ENCODE results near the gene DKK3.

Gene DKK3

DNA sequence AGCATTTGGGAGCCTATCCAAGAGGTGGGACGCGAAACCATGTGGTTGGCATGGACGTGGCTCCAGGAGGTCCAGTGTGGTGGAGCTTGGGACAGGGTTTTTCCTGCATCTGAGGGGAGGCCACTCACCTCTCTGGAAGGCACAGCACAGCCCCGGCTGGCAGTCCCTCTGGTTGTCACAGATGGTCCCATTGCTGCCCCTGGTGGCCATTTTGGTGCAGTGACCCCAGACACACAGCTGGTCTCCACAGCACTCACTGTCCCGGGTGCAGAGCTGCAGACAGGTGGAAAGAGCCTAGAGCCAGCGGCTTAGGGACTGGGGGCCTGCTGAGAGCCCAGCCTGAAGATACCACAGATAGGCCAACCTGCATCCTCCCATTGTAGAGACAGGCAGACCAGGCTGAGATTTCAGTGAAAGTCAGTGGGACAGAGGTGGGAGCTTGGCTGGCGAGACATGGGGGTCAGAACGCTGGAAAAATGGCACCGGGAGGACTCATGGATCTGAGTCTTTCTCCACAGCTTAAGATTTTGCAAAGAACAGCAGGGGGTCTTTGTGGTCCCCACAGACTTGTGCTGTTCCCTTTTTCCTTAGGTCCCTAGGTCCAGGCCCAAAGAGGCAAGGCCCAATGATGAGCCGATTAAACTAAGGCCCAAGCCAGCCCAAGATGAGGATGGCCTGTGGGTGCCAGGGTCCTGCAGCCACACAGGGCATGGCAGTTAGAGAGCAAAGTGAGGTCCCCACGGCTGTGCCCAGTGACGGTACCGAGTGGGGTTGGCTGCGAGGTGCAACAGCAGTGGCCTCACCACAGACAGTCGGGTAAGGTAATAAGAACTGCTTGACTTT is 41.4 kb downstream of the DKK3 start:
- peak; percentile 10 to 29 (median 24) for DNase-seq (ENCODE audit: low read depth in 3 of 3)

DNA sequence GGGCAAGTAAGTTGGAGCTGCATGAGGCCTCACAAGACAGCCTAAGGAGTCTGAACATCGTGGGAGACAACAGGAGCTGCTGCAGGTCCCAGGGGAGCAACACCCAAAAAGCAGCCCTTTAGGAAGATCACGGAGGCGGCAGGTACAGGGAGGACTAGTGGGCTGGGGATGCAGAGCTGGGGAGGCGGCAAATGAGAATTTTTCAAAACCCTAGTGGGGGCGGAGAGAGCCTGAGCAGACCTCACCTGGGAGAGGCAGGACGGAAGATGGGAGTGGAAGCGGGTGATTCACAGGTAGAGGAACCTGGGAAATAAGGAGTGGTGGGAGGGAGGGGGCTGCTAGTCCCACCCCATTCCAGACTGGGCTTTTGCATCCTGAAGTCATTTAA is 42.1 kb downstream of the DKK3 start:
- no peak for DNase-seq (ENCODE audit: low read depth in 3 of 3)

DNA sequence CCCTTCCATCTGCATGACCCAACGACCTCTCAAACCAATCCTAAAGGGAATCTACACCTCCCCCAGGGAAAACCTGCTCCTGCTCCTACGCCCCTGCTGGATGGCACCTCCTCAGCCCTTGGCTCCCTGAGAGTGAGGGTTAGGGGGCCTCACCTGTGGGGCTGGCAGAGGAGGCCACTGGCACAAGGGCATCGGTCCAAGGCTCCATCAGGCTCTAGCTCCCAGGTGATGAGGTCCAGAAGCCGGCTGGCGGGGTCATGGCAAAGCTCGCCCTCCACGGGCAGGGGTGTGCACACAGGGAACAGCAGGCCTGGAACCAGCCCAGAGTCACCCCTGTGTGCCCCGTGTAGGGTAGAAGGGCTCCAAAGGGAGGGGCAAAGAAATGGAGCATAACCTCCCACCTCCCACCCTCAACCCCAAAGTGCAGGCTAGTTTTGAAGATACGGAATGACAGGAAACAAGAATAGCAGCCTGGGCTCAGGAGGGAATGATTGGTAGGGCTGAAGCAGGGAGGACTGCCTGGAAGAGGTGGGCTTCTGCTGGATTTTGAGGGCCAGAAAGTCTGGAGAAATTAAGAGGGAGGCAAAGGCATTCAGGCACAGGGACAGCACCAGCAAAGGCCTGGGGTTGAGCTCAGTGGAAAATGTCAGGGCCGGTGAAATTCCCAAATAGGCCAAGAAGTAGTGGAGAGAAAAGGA is 42.6 kb downstream of the DKK3 start:
- no peak for DNase-seq (ENCODE audit: low read depth in 3 of 3)

DNA sequence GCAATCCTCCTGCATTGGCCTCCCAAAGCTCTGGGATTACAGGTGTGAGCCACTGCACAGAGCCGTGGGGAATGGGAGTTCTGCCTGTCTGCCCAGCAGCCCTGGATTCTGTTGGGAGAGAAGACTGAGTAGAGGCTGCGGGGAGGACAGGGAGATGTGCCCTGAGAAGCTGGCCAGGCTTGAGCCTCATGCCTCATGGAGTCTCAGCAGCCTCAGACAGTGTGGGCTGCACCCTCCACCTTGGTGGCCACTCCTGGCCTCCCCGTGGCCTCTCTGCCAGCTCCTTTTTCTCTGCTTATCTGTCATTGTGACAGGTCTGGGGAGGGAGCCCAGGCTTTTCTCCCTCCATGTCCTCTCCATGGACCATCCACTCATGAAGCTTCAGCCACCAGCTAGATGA is 43.2 kb downstream of the DKK3 start:
- no peak for DNase-seq (ENCODE audit: low read depth in 3 of 3)

DNA sequence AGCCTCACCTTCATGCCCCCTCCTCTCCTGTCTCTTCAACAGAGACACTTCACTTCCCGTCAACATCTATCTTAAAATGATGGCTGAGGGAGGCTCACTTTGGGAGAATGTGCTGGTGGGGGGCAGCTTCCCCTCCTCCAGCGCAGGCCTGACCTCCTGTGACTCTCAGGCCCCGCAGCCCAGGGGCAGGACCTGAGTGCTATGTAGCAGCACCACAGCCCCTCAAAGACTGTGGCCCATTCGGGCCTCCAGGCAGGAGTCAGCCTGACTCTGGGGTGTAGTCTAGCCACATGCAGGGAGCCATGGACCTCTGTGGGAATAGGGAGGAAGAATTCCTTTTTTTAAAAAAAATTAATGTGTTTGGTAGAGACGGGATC is 43.7 kb downstream of the DKK3 start:
- DNase-seq (ENCODE audit: low read depth in 3 of 3) = no peak

DNA sequence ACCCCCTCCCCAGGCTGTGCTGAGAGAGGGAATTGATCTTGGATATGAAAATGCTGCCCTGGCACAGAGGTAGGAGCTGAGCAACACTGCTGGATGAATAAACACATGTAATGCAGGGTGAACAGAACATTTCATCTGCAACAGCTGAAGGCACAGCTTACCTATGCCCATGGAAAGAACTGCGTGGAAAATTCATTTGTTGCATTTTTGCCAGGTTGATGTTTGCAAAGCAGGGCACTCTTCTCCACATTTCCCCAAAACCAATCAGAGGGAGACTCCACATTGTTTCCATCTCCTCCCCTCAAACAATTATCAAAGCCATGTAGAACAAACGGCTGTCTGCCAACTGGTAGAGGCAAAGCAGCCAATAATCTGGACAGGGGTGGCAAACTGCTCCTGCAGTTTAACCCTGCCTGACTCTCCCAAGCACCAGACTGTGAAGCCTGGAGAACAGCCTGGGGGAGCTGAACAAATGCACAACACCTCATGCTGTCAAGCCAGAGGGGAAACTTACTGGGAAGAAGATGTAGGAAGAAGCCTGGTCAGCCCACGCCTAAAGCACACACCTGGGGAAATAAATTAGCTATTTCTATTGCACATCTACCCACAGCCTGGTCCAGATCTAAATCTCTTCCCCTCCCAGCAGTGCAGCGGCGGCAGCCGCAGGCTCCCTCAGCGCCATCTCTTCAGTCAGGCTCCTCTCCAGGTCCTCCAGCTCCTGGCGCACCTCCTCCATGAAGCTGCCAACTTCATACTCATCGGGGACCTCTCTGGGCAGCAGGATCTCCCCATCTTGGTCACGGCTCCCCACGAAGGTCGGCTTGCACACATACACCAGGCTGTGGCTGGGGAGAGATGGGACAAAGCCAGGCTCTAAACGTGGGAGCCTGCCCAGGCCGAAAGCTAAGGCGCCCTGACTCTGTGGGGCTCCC is 44.3 kb downstream of the DKK3 start:
- DNase-seq (ENCODE audit: low read depth in 3 of 3) = no peak

DNA sequence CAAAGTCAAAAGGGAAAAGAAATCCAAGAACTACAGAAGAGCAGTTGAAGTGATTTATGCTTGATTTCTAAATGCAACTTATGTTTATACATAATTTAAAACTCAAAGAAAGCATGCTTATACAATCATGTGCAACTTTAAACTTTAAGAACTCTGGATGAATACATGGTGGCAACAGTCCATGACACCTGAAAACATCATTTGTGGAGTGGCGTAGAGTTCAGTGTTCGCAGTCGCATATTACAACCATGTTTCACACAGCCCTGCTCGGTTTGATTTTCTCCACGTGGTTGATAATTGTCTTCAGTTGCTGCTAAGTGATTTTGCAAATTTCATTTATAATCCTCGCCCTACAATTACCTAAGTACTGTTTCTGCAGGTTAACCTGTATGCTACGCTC is 45.4 kb downstream of the DKK3 start:
- DNase-seq (ENCODE audit: low read depth in 3 of 3) = no peak

DNA sequence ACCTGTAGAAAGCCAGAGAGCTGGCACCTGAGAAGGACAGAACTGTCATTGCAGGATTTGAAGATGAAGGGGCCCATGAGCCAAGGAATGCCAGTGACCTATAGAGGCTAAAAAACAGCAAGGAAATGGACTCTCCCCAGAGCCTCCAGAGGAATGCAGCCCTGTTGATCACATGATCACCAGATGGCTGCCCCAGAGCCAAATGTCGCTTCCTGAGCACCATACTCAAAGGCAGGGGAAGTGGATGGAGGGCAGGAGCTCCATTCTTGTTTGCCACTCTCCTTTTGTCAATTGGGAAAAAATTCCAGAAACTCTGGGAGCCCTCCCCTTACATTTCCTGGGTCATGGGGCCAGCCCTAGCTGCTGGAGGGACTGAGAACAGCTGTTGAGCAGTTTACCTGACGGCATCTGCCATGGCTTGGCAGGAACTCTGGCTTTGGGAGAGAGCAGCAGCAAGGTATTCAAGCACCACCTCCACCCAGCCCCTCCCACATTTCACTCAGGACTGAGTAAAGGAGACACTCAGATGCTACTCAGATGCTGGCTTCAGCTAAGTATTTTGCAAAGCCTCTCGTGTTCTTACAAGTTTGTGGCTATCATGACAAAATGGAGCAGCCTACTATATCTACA is 46.9 kb downstream of the DKK3 start:
- DNase-seq (ENCODE audit: low read depth in 3 of 3) = no peak

DNA sequence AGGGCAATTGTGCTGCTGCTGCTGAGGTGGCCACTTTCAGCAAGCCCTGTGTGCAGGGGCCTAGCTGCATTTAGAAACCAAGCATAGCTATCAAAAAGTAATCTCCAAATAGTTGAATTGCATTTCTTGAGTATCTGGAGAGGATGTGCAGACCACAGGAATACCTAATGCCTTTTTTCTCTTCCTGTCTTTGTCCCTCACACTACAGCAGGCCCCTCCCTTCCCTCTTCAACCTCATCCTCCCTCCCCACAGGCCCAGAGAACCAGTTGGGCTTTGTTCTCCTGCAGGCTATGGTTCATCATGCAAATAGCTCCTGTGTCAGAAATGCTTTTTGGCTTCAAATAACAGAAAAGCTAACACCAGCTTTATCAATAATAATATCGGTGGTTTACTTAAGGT is 47.7 kb downstream of the DKK3 start:
- no peak for DNase-seq (ENCODE audit: low read depth in 3 of 3)

DNA sequence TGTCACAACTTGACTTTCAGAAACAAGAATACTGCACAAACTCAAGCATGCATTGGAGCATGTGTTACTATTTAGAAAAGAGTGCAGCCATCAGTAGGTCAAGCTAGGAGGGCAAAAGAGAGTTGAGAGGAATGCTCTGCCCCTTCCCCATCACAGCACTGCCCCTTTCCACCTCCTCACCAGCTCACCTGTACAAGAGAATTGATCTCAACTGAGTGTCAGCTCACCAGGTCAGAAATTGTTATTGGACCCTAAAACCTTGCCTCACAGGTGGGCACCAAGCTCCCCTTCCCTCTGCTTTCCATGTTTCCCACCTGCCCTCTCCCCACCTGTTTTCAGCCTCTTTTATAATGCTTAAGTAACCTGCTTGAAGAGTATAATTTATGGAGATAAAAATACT is 48.8 kb downstream of the DKK3 start:
- no peak for DNase-seq (ENCODE audit: low read depth in 3 of 3)

DNA sequence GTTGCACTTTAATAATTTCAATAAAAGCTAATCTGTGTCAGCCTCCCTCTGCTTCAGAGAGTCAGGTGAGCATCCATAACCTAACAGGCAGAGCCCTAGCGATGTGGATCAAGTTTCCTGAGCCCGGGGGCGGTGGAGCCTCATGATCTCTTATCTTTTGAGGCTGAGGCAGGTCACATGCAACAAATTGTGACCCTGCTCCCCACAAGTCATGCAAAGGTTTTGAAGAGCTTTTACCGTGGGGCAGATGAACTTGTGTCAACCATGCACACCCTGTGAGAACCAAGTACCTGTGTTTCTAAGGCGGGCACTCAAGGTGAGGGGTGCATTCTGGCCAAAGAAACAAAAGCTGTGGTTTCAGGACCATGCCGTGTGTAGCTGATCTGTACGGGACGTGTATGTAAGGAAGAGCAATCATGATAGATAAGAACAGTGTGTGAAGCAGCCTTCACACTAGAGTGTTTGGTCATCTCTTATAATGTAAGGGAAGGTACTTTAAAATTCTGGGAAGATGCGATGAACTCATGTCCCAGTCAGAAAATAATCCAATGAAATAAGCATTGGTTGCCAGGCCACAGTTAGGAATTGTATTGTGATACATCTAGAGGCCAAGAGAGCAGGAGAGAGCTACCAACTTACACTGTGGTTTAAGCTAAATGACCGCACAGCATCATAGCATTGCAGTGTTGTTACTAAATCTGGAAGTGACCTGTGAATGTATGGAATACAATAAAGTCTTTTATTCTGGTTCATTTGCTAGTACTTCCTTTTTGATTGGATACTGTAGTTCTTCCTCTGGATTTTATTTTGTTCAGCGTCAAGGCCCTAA is 49.8 kb downstream of the DKK3 start:
- DNase-seq (ENCODE audit: low read depth in 3 of 3) = no peak

DNA sequence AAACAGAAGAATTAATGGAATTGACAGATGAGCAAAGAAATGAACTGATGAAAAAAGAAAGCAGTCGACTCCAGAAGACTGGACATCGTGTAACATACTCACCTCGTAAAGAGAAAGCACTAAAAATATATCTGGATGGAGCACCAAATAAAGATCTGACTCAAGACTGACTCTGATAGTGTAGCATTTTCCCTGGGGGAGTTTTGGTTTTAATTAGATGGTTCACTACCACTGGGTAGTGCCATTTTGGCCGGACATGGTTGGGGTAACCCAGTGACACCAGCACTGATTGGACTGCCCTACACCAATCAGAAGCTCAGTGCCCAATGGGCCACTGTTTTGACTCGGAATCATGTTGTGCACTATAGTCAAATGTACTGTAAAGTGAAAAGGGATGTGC is 52.4 kb downstream of the DKK3 start:
- no peak for DNase-seq (ENCODE audit: low read depth in 3 of 3)

DNA sequence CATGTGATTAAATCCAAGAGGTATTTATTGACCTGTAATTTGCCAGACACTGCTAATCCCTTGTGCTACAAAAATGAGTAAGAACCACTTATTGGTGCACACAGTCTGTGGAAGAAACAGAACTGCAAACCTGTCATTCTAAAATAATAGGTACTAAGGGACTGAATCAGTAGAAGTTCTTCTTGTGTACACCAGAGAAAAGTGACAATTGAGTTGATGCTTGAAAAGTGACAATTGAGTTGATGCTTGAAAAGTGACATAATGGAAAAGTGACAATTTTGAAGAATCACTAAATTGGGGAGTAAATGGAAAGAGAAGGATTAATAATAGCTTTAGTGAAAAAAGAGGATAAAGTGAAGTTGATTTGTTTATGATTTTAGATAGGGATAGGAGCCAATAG is 56.4 kb downstream of the DKK3 start:
- no peak for DNase-seq (ENCODE audit: low read depth in 3 of 3)

DNA sequence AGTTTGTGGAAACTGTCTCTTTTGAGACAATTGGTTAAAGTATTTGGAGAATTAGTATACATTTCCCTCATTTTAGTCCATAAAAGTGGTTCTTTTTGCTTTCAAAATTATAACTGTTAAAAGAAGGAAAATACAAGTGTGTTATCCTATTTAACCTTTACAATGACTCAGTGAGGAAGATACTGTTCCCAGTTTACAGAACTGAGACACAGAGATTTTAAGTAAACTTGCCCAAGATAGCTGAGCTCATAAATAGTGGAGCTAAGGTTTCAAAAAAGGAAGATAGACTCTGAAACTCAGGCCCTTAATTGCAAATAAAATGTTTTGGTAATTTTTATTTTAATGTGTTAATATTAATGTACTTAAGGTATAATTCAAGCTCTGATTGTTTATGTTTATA is 58.9 kb downstream of the DKK3 start:
- DNase-seq (ENCODE audit: low read depth in 3 of 3) = no peak

DNA sequence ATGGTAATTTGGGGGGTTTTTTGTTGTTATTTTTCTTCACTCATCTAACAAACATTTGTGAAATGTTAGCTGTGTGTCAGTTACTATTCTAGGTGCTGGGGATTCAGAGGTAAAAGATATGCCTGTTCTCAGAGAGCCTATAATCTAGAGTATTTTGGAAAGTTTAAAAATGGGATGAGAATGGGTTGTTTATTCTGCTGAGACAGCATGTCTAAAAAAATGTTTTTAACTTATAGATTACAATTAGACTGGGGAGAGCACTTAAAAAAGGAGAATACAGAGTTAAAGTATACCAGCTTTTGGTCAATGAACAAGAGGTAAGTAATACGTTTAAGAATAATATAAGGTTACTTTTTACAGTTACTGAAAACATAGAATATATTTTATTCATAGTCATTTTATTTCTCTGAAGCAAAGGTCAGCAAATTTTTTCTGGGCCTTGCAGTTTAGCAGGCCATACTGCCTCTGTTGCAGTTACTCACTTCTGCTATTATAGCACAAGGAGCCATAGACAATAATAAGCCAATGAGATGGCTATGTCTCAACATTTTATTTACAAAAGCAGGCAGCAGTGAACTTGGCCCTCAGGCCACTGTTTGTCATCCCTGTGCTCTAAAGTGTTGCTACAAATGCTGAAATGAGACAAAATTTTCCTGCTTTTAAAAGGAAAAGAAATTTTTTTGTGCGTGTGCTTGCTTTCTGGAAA is 60.0 kb downstream of the DKK3 start:
- no peak for DNase-seq (ENCODE audit: low read depth in 3 of 3)

DNA sequence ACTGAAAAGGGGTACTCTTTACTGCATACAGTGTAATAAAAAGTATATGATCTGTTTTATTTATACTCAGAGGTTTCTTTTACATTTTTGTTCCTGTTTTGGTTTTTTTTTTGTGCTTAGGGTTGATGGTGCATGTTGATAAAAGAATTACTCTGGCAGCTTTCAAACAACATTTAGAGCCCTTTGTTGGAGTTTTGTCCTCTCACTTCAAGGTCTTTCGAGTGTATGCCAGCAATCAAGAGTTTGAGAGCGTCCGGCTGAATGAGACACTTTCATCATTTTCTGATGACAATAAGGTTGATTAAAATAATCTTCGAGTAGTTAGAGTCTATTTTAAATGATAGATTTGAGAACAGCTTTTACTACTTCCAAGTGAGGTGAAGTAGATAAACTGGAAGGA is 60.6 kb downstream of the DKK3 start:
- DNase-seq (ENCODE audit: low read depth in 3 of 3) = no peak

DNA sequence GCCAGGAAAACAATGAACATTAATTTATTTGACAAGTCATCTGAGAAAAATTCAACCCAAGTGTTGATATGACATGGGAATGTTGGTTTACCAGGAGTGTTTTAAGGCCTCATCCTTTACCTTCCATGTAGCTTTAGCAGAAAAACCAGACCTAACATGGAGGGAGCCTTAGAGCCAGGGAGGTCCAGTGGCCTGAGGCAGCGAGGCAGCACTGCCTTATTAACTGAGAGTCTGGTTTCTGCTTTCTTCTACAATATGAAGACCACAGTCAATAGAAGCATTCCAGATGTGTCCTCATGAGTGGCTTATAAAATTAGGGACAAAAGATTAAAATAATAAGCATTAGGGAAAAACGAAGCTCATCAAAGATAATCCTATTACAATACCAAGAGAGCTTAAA is 61.5 kb downstream of the DKK3 start:
- DNase-seq (ENCODE audit: low read depth in 3 of 3) = no peak

DNA sequence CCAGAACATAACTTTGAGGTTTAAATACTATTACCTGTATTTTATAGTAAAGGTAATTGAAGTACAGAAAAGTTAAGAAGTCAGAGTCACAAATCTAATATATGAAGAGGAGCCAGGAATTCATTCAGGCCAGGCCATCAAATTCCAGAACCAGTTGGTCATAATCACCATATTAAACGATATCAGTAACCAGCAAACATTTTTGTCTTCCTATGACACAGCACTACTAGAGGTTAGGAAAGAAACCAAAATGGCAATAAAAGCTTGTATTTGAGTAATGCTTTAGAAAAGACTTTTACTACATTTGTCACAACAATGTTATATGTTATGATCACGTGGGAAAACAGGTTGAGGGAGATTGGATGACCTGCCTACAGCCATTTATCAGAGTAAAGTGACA is 62.2 kb downstream of the DKK3 start:
- DNase-seq (ENCODE audit: low read depth in 3 of 3) = no peak

DNA sequence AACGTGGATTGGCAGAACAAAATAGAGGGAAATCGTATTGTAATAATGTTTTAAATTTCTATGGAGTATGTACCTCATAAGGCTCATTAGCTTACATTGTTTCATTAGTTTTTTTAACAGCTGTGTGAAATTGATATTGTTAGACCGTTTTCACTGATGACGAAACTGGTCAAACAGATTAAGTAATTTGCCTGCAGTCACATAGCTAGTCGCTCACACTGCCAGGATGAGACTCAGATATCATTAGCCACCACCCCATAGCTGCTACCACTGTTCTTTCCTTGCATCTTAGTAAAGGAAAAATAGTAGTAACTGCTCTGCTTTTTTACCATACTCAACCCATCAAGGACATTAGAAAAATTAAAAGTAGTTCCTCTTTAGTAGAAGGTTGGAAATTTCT is 64.0 kb downstream of the DKK3 start:
- DNase-seq (ENCODE audit: low read depth in 3 of 3) = no peak

DNA sequence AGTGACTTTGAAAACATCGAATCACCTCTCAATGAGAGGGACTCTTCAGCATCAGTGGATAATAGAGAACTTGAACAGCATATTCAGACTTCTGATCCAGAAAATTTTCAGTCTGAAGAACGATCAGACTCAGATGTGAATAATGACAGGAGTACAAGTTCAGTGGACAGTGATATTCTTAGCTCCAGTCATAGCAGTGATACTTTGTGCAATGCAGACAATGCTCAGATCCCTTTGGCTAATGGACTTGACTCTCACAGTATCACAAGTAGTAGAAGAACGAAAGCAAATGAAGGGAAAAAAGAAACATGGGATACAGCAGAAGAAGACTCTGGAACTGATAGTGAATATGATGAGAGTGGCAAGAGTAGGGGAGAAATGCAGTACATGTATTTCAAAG is 65.8 kb downstream of the DKK3 start:
- no peak for DNase-seq (ENCODE audit: low read depth in 3 of 3)

DNA sequence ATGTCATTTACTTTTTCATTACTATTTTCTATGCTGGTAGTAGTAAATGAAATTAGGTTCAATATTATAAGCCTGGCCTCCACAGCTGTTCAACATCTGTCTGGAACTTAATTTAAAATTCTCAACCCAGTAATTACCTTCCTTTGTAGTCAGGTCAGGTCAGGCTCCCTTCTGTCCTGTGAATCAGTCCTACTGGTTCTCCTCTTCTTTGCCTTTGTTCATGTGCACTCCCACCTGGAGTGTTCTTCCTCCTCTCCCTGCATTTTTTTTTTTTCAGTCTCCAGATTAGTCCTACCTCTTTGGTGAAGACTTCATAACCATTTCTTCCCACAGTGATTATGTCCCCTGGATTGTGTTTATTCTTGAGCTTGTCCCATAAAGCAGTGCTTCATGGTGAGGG is 67.9 kb downstream of the DKK3 start:
- no peak for DNase-seq (ENCODE audit: low read depth in 3 of 3)
